GM18526 (cell line): ENCODE results near the gene ZNF286A.

Source experiments
- POLR2A ChIP-seq: IDR thresholded peaks from 3 replicates; pipeline ENCODE4 v1.6.1; 2011; ENCODE audit not compliant: insufficient read length; ENCODE audit errors: extremely low read depth

Gene ZNF286A

GRCh38 chr17:15699413-15699924, at the start of gene ZNF286A:
Gene ZNF286A, plus strand, starts transcription at chr17:15699752. Its CDS starts 578 bp downstream, at chr17:15700330.
- TF ChIP-seq POLR2A, result peak; percentile 65

GRCh38 chr17:15649861-15650421, 49.6 kb upstream of the ZNF286A start:
- no peak for TF ChIP-seq POLR2A

GRCh38 chr17:15650741-15651582, 48.6 kb upstream of the ZNF286A start:
- no peak for TF ChIP-seq POLR2A

GRCh38 chr17:15651583-15652110, 47.9 kb upstream of the ZNF286A start:
- TF ChIP-seq POLR2A, result no peak

- TF ChIP-seq POLR2A, result no peak
Observed at GRCh38 chr17:15652960-15653359, 46.6 kb upstream of the ZNF286A start.

GRCh38 chr17:15654886-15655561, 44.5 kb upstream of the ZNF286A start:
- no peak for TF ChIP-seq POLR2A

- TF ChIP-seq POLR2A, result no peak
Observed at GRCh38 chr17:15657868-15658267, 41.7 kb upstream of the ZNF286A start.

- TF ChIP-seq POLR2A, result no peak
Observed at GRCh38 chr17:15658296-15658695, 41.3 kb upstream of the ZNF286A start.

- TF ChIP-seq POLR2A, result no peak
Observed at GRCh38 chr17:15659236-15659635, 40.3 kb upstream of the ZNF286A start.

GRCh38 chr17:15659663-15660062, 39.9 kb upstream of the ZNF286A start:
- no peak for TF ChIP-seq POLR2A

- TF ChIP-seq POLR2A, result no peak
Observed at GRCh38 chr17:15660077-15660476, 39.5 kb upstream of the ZNF286A start.

- no peak for TF ChIP-seq POLR2A
Observed at GRCh38 chr17:15662681-15663080, 36.9 kb upstream of the ZNF286A start.

- TF ChIP-seq POLR2A, result no peak
Observed at GRCh38 chr17:15663176-15663575, 36.4 kb upstream of the ZNF286A start.

- TF ChIP-seq POLR2A, result no peak
Observed at GRCh38 chr17:15663691-15664090, 35.9 kb upstream of the ZNF286A start.

- peak; percentile 42 for TF ChIP-seq POLR2A
Observed at GRCh38 chr17:15683824-15684478, 15.6 kb upstream of the ZNF286A start, which contains the start of gene TRIM16. Gene TRIM16, minus strand, starts transcription at chr17:15684311. Its CDS starts 32,702 bp downstream, at chr17:15651609.
